ENCODE data around the gene GALNT10.

- no peak for TF ChIP-seq CTCF (conservative IDR thresholded peaks at IDR 0.05; ENCODE audit: low read depth, low read length)
- TF ChIP-seq USF2 (IDR thresholded peaks at IDR 0.05; ENCODE audit: low read depth, low read length), result no peak
- no peak for TF ChIP-seq CHD1 (IDR thresholded peaks at IDR 0.05; ENCODE audit: low read depth, low read length)
Observed at GRCh38 chr5:154388842-154389241, 198.3 kb downstream of the GALNT10 start.

Measured in IMR-90 (cell line).